A549 (cell line): ENCODE measurements around the gene CFAP92.

Source experiments
- JUN ChIP-seq, 2 experiments: fragments of >200 bp; sonication (Bioruptor Twin); formaldehyde crosslinking; IDR thresholded peaks; 2 replicates in 1 of 2; 3 replicates in 1 of 2; pipeline ENCODE4 v1.6.1; 2016 to 2017
- POLR2A ChIP-seq: IDR thresholded peaks from 2 replicates; pipeline ENCODE4 v1.6.1; 2012; ENCODE audit warnings: mild to moderate bottlenecking, low read length
- POLR2AphosphoS2 ChIP-seq: conservative IDR thresholded peaks from 2 replicates; pipeline ENCODE4 v1.6.1; 2012; ENCODE audit warnings: low read length, improper control_type of control experiment, inconsistent platforms
- SREBF2 ChIP-seq: fragments of 450-650 bp; IDR thresholded peaks from 2 replicates; pipeline ENCODE4 v1.6.1; 2014; ENCODE audit warnings: mild to moderate bottlenecking, moderate library complexity
- TF ChIP-seq, protein P1 (sequence below): fragments of >200 bp; sonication (Bioruptor Twin); formaldehyde crosslinking; IDR thresholded peaks from 3 replicates; pipeline ENCODE4 v1.5.1; 2016

GRCh38 chr3:129035360-129036221, 41.7 kb upstream of the CFAP92 start:
- TF ChIP-seq, protein P1, sequence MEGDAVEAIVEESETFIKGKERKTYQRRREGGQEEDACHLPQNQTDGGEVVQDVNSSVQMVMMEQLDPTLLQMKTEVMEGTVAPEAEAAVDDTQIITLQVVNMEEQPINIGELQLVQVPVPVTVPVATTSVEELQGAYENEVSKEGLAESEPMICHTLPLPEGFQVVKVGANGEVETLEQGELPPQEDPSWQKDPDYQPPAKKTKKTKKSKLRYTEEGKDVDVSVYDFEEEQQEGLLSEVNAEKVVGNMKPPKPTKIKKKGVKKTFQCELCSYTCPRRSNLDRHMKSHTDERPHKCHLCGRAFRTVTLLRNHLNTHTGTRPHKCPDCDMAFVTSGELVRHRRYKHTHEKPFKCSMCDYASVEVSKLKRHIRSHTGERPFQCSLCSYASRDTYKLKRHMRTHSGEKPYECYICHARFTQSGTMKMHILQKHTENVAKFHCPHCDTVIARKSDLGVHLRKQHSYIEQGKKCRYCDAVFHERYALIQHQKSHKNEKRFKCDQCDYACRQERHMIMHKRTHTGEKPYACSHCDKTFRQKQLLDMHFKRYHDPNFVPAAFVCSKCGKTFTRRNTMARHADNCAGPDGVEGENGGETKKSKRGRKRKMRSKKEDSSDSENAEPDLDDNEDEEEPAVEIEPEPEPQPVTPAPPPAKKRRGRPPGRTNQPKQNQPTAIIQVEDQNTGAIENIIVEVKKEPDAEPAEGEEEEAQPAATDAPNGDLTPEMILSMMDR = no peak
- TF ChIP-seq POLR2AphosphoS2 (no peak), SREBF2 (no peak), POLR2A (no peak), JUN (IDR thresholded peaks at IDR 0.05) (no peak)
